Measurements from ENCODE around the gene INO80.

Gene INO80

GRCh38 chr15:40976819-40977218 is 139.3 kb downstream of the INO80 start:
- no peaks in the 10 kb centered on the region for H3K27me3 ChIP-seq (ENCODE audit: insufficient read depth, low read depth, severe bottlenecking)
- no peak overlapping the region for H3K4me3 ChIP-seq (ENCODE audit: low read depth, low read length)
- no peaks in the 10 kb centered on the region for H3K9me3 ChIP-seq (ENCODE audit: severe bottlenecking)
- TF ChIP-seq, protein P1, sequence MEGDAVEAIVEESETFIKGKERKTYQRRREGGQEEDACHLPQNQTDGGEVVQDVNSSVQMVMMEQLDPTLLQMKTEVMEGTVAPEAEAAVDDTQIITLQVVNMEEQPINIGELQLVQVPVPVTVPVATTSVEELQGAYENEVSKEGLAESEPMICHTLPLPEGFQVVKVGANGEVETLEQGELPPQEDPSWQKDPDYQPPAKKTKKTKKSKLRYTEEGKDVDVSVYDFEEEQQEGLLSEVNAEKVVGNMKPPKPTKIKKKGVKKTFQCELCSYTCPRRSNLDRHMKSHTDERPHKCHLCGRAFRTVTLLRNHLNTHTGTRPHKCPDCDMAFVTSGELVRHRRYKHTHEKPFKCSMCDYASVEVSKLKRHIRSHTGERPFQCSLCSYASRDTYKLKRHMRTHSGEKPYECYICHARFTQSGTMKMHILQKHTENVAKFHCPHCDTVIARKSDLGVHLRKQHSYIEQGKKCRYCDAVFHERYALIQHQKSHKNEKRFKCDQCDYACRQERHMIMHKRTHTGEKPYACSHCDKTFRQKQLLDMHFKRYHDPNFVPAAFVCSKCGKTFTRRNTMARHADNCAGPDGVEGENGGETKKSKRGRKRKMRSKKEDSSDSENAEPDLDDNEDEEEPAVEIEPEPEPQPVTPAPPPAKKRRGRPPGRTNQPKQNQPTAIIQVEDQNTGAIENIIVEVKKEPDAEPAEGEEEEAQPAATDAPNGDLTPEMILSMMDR (IDR thresholded peaks at IDR 0.05; ENCODE audit: low read depth, low read length), result no peak
- DNase-seq, result no peak
- H3K27ac ChIP-seq, result no peak overlapping the region
- peaks cover 40% of the 10 kb centered on the region for H3K36me3 ChIP-seq

DNA sequence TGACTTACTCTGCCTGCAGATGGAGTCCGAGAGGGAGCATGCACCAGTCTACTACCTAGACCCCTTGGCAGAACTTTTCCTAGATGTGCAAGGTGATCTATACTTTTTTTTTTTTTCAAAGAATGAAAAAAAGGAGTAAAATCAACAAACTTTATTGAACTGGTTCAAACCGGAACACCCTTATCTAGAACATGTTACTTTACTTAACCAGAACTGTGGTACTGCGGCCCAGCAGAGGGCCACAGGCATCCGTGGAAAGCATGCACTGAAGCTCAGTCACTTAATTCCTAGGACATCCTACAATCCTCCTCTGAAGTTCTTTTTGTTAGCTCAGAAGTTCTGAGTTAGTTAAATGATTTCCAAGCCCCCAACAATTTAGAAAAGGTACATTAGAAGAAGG is 141.2 kb downstream of the INO80 start:
- H3K4me3 ChIP-seq (ENCODE audit: low read depth, low read length), result no peak overlapping the region
- H3K27me3 ChIP-seq (ENCODE audit: insufficient read depth, low read depth, severe bottlenecking), result no peaks in the 10 kb centered on the region
- H3K9me3 ChIP-seq (ENCODE audit: severe bottlenecking), result no peaks in the 10 kb centered on the region
- peaks cover 23% of the 10 kb centered on the region for H3K36me3 ChIP-seq
- TF ChIP-seq, protein P1 (IDR thresholded peaks at IDR 0.05; ENCODE audit: low read depth, low read length), result no peak
- H3K27ac ChIP-seq, result no peak overlapping the region
- no peak for DNase-seq

DNA sequence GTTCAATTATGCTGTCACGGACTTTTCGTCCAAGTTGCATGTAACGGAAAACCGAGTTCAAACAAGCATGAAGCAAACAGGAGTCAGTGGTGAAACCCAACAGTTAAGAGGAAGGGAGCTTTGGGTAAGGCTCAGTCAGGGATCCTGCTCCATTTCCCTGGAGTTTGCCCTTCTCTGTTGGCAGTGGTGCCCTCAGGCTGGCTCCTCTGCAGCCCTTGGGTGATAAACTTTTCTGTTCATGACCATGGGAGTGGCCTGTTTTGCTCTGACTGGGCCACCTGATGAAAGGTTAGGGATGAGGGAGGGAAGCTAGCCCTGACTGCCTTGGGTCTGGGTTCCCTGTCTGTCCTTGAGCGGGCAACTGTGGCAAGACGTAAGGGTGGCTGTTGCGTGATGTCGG is 146.7 kb downstream of the INO80 start:
- Histone ChIP-seq H3K27ac (no peak overlapping the region), H3K4me3 (ENCODE audit: low read depth, low read length) (no peak overlapping the region), H3K36me3 (no peaks in the 10 kb centered on the region), H3K27me3 (ENCODE audit: insufficient read depth, low read depth, severe bottlenecking) (no peaks in the 10 kb centered on the region), H3K9me3 (ENCODE audit: severe bottlenecking) (no peaks in the 10 kb centered on the region)
- DNase-seq, result no peak
- TF ChIP-seq, protein P1 (IDR thresholded peaks at IDR 0.05; ENCODE audit: low read depth, low read length), result no peak

DNA sequence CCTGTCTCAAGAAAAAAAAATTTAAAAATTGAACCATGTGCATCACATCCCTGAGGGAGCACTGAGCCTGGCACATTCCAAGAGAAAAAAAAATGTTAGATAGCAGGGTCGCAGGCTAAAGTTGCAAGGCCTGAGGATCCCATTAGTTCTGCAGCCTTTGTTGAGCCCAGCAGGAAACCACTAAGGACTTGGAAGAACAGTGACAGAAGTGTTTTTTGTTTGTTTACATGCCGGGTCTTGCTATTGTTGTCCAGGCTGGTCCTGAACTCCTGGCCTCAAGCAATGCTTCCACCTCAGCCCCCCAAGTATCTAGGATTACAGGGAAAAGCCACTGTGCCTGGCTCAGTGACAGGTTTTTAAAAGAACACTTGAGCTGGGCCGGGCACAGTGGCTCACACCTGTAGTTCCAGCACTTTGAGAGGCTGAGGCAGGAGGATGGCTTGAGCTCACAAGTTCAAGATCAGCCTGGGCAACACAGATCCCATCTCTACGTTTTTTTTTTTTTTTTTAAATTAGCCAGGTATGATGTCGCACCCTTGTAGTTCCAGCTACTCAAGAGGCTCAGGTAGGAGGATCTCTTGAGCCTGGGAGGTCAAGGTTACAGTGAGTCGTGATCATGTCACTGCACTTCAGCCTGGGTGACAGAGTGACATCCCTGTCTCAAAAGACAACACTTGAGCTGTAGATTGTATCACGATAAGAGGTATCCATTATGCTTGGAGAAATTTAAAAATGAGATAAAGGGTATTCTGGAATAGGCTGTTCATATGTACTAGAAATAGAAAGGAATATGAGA is 147.6 kb downstream of the INO80 start:
- Histone ChIP-seq H3K36me3 (no peaks in the 10 kb centered on the region), H3K9me3 (ENCODE audit: severe bottlenecking) (no peaks in the 10 kb centered on the region), H3K27ac (no peak overlapping the region), H3K4me3 (ENCODE audit: low read depth, low read length) (no peak overlapping the region), H3K27me3 (ENCODE audit: insufficient read depth, low read depth, severe bottlenecking) (no peaks in the 10 kb centered on the region)
- DNase-seq, result no peak
- TF ChIP-seq, protein P1 (IDR thresholded peaks at IDR 0.05; ENCODE audit: low read depth, low read length), result no peak

- Histone ChIP-seq H3K36me3 (no peaks in the 10 kb centered on the region), H3K9me3 (ENCODE audit: severe bottlenecking) (no peaks in the 10 kb centered on the region), H3K27me3 (ENCODE audit: insufficient read depth, low read depth, severe bottlenecking) (no peaks in the 10 kb centered on the region), H3K4me3 (ENCODE audit: low read depth, low read length) (no peak overlapping the region), H3K27ac (no peak overlapping the region)
- no peak for DNase-seq
- TF ChIP-seq, protein P1 (IDR thresholded peaks at IDR 0.05; ENCODE audit: low read depth, low read length), result no peak
These were observed 151.4 kb downstream of the INO80 start for GRCh38 chr15:40964634-40965033.

DNA sequence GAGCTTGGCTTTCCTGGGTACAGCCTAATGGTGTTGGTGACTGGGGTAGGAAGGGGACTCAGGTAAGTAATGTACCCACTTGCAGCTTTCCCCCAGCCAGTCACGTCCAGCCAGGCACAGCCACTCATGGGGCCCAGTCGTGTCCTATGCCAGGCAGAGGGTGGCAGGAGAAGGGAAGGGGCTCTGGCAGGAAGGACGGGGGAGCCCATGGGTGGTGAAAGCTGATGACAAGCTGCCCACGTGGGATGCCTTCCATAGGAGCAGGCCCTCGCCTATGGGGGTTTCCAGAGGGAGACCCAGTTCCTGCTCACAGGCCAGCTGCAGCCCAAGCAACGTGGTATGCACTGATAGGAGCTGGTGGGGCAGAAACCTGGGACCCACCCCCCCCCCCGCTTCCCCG is 152.1 kb downstream of the INO80 start:
- Histone ChIP-seq H3K36me3 (no peaks in the 10 kb centered on the region), H3K4me3 (ENCODE audit: low read depth, low read length) (no peak overlapping the region), H3K9me3 (ENCODE audit: severe bottlenecking) (no peaks in the 10 kb centered on the region), H3K27ac (no peak overlapping the region), H3K27me3 (ENCODE audit: insufficient read depth, low read depth, severe bottlenecking) (no peaks in the 10 kb centered on the region)
- no peak for DNase-seq
- TF ChIP-seq, protein P1 (IDR thresholded peaks at IDR 0.05; ENCODE audit: low read depth, low read length), result no peak
